T-cell (primary cell): ENCODE data around the gene RARG. TPM values are rescaled to one million over a fixed set of nuclear protein-coding genes. Genes with fewer than 3 reads are reported as not detected.

Experiments
- ATAC-seq, 4 experiments: fragments of 200-7000 bp in 3 of 4; fragments of 150-1000 bp in 1 of 4; cut with Tn5 transposase; replicated peaks in 1 of 4; 1 replicate in 3 of 4; 2 replicates in 1 of 4; pipeline ENCODE4 v1.10.0; 2021; ENCODE audit warnings: moderate library complexity in 3 of 4, mild to moderate bottlenecking in 2 of 4, moderate number of reproducible peaks in 1 of 4
- CTCF ChIA-PET, 2 donors: fragments of 300-600 bp; sonication (Branson Sonifier 250); formaldehyde crosslinking; loops; one replicate each; lab custom pipeline; 2022; ENCODE audit warnings: antibody characterized with exemption in 2 of 2; lab: Charles Lee
- POLR2A ChIA-PET, 2 donors: fragments of 300-600 bp; sonication (Branson Sonifier 250); formaldehyde crosslinking; loops; one replicate each; lab custom pipeline; 2022; ENCODE audit warnings: antibody characterized with exemption in 2 of 2; lab: Charles Lee
- DNase-seq, 35 experiments: peaks; one replicate each; pipeline versions ENCODE4 v3.0.0 to v3.0.0-alpha.2; 2013 to 2023
- H3K27ac ChIP-seq: one replicate; pipeline ENCODE4 v1.5.1; 2013; ENCODE audit warnings: low read length
- H3K27me3 ChIP-seq, 2 experiments: replicated peaks in 1 of 2; 1 replicate in 1 of 2; 2 replicates in 1 of 2; pipeline versions ENCODE4 v1.6.1 to v1.7.0; 2013; ENCODE audit warnings: low read length in 1 of 2, mixed read lengths in 1 of 2; ENCODE audit not compliant: control insufficient read depth in 2 of 2, insufficient read depth in 2 of 2; ENCODE audit errors: extremely low read depth in 1 of 2
- H3K36me3 ChIP-seq, 2 donors: 1 replicate in 1 of 2; 2 replicates in 1 of 2; pipeline versions ENCODE4 v1.6.1 to v1.7.0; 2013; ENCODE audit warnings: low read length in 1 of 2; ENCODE audit not compliant: control insufficient read depth in 2 of 2, insufficient read depth in 1 of 2; ENCODE audit errors: extremely low read depth in 1 of 2
- H3K4me1 ChIP-seq, 2 experiments: 1 replicate in 1 of 2; 2 replicates in 1 of 2; pipeline versions ENCODE4 v1.6.1 to v1.7.0; 2013; ENCODE audit warnings: low read length in 2 of 2, mixed read lengths in 1 of 2; ENCODE audit not compliant: insufficient read depth in 2 of 2, control insufficient read depth in 1 of 2; ENCODE audit errors: extremely low read depth in 1 of 2
- H3K4me3 ChIP-seq, 2 donors: 1 replicate in 1 of 2; 2 replicates in 1 of 2; pipeline versions ENCODE4 v1.5.1 to v1.7.0; 2013; ENCODE audit warnings: mild to moderate bottlenecking in 2 of 2, low read length in 1 of 2, moderate library complexity in 1 of 2; ENCODE audit not compliant: control insufficient read depth in 1 of 2; ENCODE audit errors: extremely low read depth in 1 of 2
- H3K9me3 ChIP-seq: 2 replicates; pipeline ENCODE4 v1.7.0; 2013
- H3K27ac Mint-ChIP-seq, 2 donors: one replicate each; pipeline ENCODE4 v1.8.0; 2020 to 2021; ENCODE audit warnings: mild to moderate bottlenecking in 2 of 2, mixed read lengths in 2 of 2
- H3K27me3 Mint-ChIP-seq, 2 donors: one replicate each; pipeline ENCODE4 v1.8.0; 2021 to 2022; ENCODE audit warnings: mixed read lengths in 2 of 2
- H3K36me3 Mint-ChIP-seq: one replicate; pipeline ENCODE4 v1.8.0; 2021; ENCODE audit warnings: mixed read lengths
- H3K4me1 Mint-ChIP-seq, 3 donors: one replicate each; pipeline ENCODE4 v1.8.0; 2020 to 2022; ENCODE audit warnings: mixed read lengths in 3 of 3, mild to moderate bottlenecking in 1 of 3
- H3K4me3 Mint-ChIP-seq, 3 donors: one replicate each; pipeline ENCODE4 v1.8.0; 2020 to 2022; ENCODE audit warnings: mild to moderate bottlenecking in 3 of 3, mixed read lengths in 3 of 3, moderate library complexity in 3 of 3
- H3K9me3 Mint-ChIP-seq, 3 donors: one replicate each; pipeline ENCODE4 v1.8.0; 2020 to 2022; ENCODE audit warnings: mixed read lengths in 3 of 3
- WGBS: methylation state at CpG from one replicate; pipeline ENCODE4 v1.1.5; 2013; ENCODE audit warnings: missing lambda C conversion rate; ENCODE audit not compliant: insufficient coverage; 5-methylcytosine and 5-hydroxymethylcytosine counted together
- total RNA-seq, 35 experiments: library from RNA in 6 of 35; stranded (reverse) in 6 of 35; fragments of 120-200 nt in 1 of 35; gene quantifications; one replicate each; pipeline versions ENCODE4 v1.2.1 to v1.2.4 and lab custom pipeline; 2013 to 2026

The RARG gene
- total RNA-seq, 5 donors from 2014 or later (not counting 1 experiment from before 2014, with no cell fraction given) = 20.3 to 91.3 (median 74.2) TPM

GRCh38 chr12:53268630-53269562, 36.9 kb upstream of the RARG start:
- DNase-seq (no peak), ATAC-seq (no peak)
- Histone ChIP-seq H3K36me3 (no peaks in the 10 kb centered on the region), H3K4me1 (peaks cover 0 to 16% of the 10 kb centered on the region in 2 experiments), H3K9me3 (no peaks in the 10 kb centered on the region), H3K27me3 (no peaks in the 10 kb centered on the region), H3K4me3 (peak overlapping the region; percentile 81 to 92), H3K27ac (peak overlapping the region; percentile 71)
- Mint-ChIP-seq H3K4me3 (peak overlapping the region; percentile 89 to 98 (median 92)), H3K36me3 (no peaks in the 10 kb centered on the region), H3K4me1 (peaks cover 20 to 22% (median 21%) of the 10 kb centered on the region in 3 donors), H3K27me3 (peaks cover 0 to 3% of the 10 kb centered on the region in 2 donors), H3K27ac (peak overlapping the region in 1 of 2 donors; percentile 91), H3K9me3 (no peaks in the 10 kb centered on the region)
- POLR2A ChIA-PET = interaction anchor here in 1 of 2 donors (0.5 to 0.7 kb wide), 2 partner anchors 34 to 50 kb away, joined by 3 read pairs; no protein-coding TSS in a partner anchor
- CTCF ChIA-PET = interaction anchor here (0.5 to 3.3 kb wide), 20 partner anchors 15 to 152 kb away, joined by 3 to 34 read pairs (median 4); partner anchors contain the start of genes CSAD (in 1 of the 2), MYG1 (in 1 of the 2) and ZNF740 (in 1 of the 2)
- WGBS = 95% methylated on average over 12 of the region's 20 CpGs

DNA sequence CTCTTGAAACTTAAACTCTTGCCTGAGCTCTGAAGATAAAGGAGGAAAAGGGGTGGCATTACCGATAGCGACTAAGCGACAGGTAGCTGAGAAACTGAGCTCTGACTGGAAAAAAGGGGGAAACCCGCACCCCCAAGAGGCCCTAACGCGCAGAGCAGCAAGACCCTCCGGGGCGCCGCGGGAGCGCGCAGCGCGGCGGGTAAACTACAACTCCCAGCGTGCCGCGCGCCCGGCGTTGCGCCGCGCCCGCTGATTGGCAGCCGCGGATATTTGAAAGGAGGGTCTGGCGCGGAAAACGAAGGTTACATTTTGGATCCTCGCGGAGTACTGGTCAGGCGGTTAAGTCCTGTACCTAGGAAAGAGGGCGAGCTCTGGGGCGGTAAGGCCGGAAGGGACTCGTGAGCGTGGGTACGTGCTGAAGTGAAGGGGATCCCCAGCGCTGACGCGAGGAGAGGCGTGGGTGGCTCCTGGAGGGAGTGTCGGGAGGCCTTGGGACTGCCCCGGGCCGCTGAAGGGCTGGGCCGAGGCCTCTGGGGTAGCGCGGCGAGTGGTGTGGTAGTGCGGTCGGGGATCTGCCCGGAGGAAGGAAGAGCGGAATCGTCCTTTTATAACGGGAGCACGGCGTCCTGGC, 36.1 kb upstream of the RARG start, which contains the start of gene ESPL1:
ESPL1 (plus strand) TSS at position 301 of the 631 bp plus-strand sequence. CDS start 468 bp downstream, outside the sequence.
- H3K4me3 Mint-ChIP-seq = peak within 1 kb of the TSS; percentile 89 to 98 (median 92)
- H3K4me1 Mint-ChIP-seq = peaks cover 20 to 22% (median 21%) of the 10 kb centered on the region in 3 donors
- ChIA-PET POLR2A (interaction anchor here (0.5 to 1.0 kb wide), 4 partner anchors 35 to 1090 kb away, joined by 3 to 4 read pairs (median 3); no protein-coding TSS in a partner anchor), CTCF (interaction anchor here (0.6 to 3.3 kb wide), 30 partner anchors 10 to 208 kb away, joined by 3 to 34 read pairs (median 4); partner anchors contain the start of genes AAAS (in 1 of the 2), CSAD (in 1 of the 2), MYG1 (in 1 of the 2) and ZNF740 (in 1 of the 2))
- H3K9me3 Mint-ChIP-seq = no peaks in the 10 kb centered on the region
- WGBS = under 1% methylated on average over 55 of the region's 58 CpGs
- Histone ChIP-seq H3K4me1 (peaks cover 0 to 16% of the 10 kb centered on the region in 2 experiments), H3K27ac (peak within 1 kb of the TSS; percentile 71), H3K4me3 (peak within 1 kb of the TSS; percentile 81 to 92), H3K36me3 (no peaks in the 10 kb centered on the region), H3K27me3 (no peaks in the 10 kb centered on the region), H3K9me3 (no peaks in the 10 kb centered on the region)
- peak; percentile 68 to 89 (median 76) for DNase-seq
- H3K27ac Mint-ChIP-seq = peak within 1 kb of the TSS; percentile 75 to 91
- ATAC-seq = peak; percentile 91 to 96 (median 94)
- H3K27me3 Mint-ChIP-seq = peaks cover 0 to 3% of the 10 kb centered on the region in 2 donors
- no peaks in the 10 kb centered on the region for H3K36me3 Mint-ChIP-seq

DNA sequence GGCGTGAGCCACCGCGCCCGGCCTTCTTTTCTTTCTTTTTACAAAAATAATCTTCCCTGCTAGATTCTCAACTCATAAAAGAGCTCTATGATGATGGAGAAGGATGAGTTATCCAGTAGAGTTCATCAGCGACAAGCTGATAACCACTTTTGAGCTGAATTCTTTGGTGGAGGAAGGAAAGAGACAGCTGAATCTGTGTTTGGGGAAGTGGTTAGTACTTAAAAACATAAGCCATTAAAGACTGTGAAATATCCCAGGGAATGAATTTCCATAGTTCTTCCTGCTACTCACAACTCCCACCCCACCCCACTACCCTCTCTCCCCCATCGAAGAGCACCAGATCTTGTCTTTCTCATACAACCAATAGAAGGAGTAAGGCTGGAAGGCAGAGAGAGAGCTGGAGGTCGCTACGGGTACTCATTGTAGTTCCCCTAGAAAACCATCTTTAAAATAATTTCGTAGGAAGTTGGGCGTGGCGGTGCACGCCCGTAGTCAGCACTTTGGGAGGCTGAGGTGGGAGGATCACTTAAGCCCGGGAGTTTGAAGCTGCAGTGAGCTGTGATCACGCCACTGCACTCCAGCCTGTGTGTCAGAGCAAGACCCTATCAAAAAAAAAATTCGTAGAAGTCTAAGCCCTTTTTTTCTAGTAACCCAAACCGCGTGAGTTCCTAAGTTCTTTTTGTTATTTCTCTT, 35.4 kb upstream of the RARG start:
- peak overlapping the region; percentile 71 for H3K27ac ChIP-seq
- Mint-ChIP-seq H3K4me1 (peaks cover 20 to 22% (median 21%) of the 10 kb centered on the region in 3 donors), H3K36me3 (no peaks in the 10 kb centered on the region), H3K27ac (peak overlapping the region; percentile 75 to 91), H3K9me3 (no peaks in the 10 kb centered on the region), H3K4me3 (peak overlapping the region; percentile 89 to 98 (median 92)), H3K27me3 (peaks cover 0 to 3% of the 10 kb centered on the region in 2 donors)
- peaks cover 0 to 16% of the 10 kb centered on the region in 2 experiments for H3K4me1 ChIP-seq
- WGBS = 0% methylated on average over 4 of the region's 18 CpGs
- CTCF ChIA-PET = interaction anchor here (0.6 to 3.3 kb wide), 31 partner anchors 9 to 300 kb away, joined by 3 to 34 read pairs (median 4); partner anchors contain the start of genes AAAS (in 1 of the 2), CSAD (in 1 of the 2), MYG1 (in 1 of the 2) and ZNF740 (in 1 of the 2)
- DNase-seq (peak in 5 of 35 experiments; percentile 3 to 30 (median 7)), ATAC-seq (peak; percentile 24 to 33 (median 25))
- no peaks in the 10 kb centered on the region for H3K36me3 ChIP-seq
- no peaks in the 10 kb centered on the region for H3K9me3 ChIP-seq
- no peaks in the 10 kb centered on the region for H3K27me3 ChIP-seq
- peak overlapping the region; percentile 81 to 92 for H3K4me3 ChIP-seq
- POLR2A ChIA-PET = interaction anchor here in 1 of 2 donors (0.7 to 1.0 kb wide), 2 partner anchors 117 to 1090 kb away, joined by 3 to 4 read pairs; no protein-coding TSS in a partner anchor

DNA sequence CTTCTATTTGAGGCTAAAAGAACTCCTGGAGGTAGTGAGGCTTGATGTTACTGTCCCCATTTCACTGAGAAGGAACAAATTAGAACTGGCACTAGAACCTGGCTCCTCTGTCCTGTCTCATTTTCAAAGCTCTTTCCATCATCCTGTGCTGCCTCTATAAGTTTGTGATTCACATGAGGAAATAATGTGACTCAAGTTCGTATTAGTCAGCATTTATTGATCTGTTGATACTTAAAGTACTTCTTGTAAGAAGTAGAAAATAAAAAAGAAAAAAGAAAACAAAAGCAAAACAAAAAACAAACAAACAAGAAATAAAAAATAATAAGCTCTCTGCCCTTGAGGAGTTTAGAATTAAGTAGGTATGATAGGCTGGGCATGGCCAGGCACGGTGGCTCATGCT, 33.8 kb upstream of the RARG start:
- no CpG with 5 or more reads among the region's 2 CpGs for WGBS
- POLR2A ChIA-PET = interaction anchor here in 1 of 2 donors (0.6 kb wide), 1 partner anchor 67 kb away, joined by 6 read pairs; no protein-coding TSS in a partner anchor
- H3K36me3 Mint-ChIP-seq = no peaks in the 10 kb centered on the region

GRCh38 chr12:53259891-53260290, 27.9 kb upstream of the RARG start:
- ATAC-seq (no peak), DNase-seq (no peak)
- H3K27me3 ChIP-seq = no peaks in the 10 kb centered on the region
- H3K9me3 Mint-ChIP-seq = no peaks in the 10 kb centered on the region
- H3K4me3 Mint-ChIP-seq = no peak overlapping the region
- H3K36me3 Mint-ChIP-seq = no peaks in the 10 kb centered on the region
- ChIA-PET POLR2A (interaction anchor here (0.6 to 0.7 kb wide), 4 partner anchors 18 to 233 kb away, joined by 3 to 11 read pairs (median 6); no protein-coding TSS in a partner anchor), CTCF (interaction anchor here (0.5 to 0.7 kb wide), 9 partner anchors 11 to 1132 kb away, joined by 3 to 5 read pairs (median 3); no protein-coding TSS in a partner anchor)
- H3K27ac ChIP-seq = no peak overlapping the region
- H3K4me1 Mint-ChIP-seq = peaks cover 16 to 30% (median 18%) of the 10 kb centered on the region in 3 donors
- H3K27ac Mint-ChIP-seq = peak overlapping the region in 1 of 2 donors; percentile 28
- H3K27me3 Mint-ChIP-seq = no peaks in the 10 kb centered on the region
- H3K36me3 ChIP-seq = no peaks in the 10 kb centered on the region
- no peaks in the 10 kb centered on the region for H3K9me3 ChIP-seq
- peaks cover 14 to 16% of the 10 kb centered on the region in 2 experiments for H3K4me1 ChIP-seq
- WGBS = 90% methylated on average over 5 of the region's 6 CpGs
- H3K4me3 ChIP-seq = no peak overlapping the region

More for the DNA sequence above, 33.8 kb upstream of the RARG start:
- no peak overlapping the region for H3K27ac ChIP-seq
- Mint-ChIP-seq H3K27me3 (no peaks in the 10 kb centered on the region), H3K4me1 (peaks cover 20 to 22% (median 21%) of the 10 kb centered on the region in 3 donors), H3K4me3 (no peak overlapping the region), H3K9me3 (no peaks in the 10 kb centered on the region), H3K27ac (no peak overlapping the region)
- CTCF ChIA-PET = interaction anchor here in 1 of 2 donors (0.7 to 3.3 kb wide), 5 partner anchors 12 to 1726 kb away, joined by 3 to 14 read pairs (median 3); no protein-coding TSS in a partner anchor
- no peak for ATAC-seq
- DNase-seq = no peak
- H3K27me3 ChIP-seq = no peaks in the 10 kb centered on the region
- no peaks in the 10 kb centered on the region for H3K36me3 ChIP-seq
- no peak overlapping the region for H3K4me3 ChIP-seq
- H3K4me1 ChIP-seq = peaks cover 0 to 16% of the 10 kb centered on the region in 2 experiments
- H3K9me3 ChIP-seq = no peaks in the 10 kb centered on the region
